22Rv1 (cell line): Measurements from ENCODE around the gene ZNF316.

Source experiments
- ZFX ChIP-seq: fragments of 450-650 bp; IDR thresholded peaks from 2 replicates; pipeline ENCODE4 v1.6.1; 2017; ENCODE audit warnings: antibody characterized with exemption, borderline replicate concordance
- TF ChIP-seq, protein P1 (sequence below): fragments of 450-650 bp; IDR thresholded peaks from 2 replicates; pipeline ENCODE4 v1.5.1; 2017; ENCODE audit warnings: mild to moderate bottlenecking

DNA sequence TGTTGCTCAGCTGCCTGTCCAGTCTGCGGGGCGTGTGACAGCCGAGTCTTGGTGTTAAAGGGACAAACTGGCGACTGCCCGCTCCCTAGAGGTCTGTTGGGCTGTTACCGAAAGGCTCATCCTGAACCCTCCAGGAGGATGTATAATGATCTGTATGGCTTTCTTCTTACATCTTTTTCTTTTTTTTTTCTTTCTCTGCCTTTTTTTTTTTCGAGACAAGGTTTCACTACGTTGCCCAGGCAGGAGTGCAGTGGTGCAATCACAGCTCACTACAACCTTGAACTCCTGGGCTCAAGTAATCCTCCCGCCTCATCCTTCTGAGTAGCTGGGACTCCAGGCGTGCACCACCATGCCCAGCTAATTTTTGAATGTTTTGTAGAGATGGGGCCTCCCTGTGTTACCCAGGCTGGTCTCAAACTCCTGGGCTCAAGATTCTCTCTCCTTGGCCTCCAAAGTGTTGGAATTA, 46.4 kb upstream of the ZNF316 start:
- TF ChIP-seq, protein P1, sequence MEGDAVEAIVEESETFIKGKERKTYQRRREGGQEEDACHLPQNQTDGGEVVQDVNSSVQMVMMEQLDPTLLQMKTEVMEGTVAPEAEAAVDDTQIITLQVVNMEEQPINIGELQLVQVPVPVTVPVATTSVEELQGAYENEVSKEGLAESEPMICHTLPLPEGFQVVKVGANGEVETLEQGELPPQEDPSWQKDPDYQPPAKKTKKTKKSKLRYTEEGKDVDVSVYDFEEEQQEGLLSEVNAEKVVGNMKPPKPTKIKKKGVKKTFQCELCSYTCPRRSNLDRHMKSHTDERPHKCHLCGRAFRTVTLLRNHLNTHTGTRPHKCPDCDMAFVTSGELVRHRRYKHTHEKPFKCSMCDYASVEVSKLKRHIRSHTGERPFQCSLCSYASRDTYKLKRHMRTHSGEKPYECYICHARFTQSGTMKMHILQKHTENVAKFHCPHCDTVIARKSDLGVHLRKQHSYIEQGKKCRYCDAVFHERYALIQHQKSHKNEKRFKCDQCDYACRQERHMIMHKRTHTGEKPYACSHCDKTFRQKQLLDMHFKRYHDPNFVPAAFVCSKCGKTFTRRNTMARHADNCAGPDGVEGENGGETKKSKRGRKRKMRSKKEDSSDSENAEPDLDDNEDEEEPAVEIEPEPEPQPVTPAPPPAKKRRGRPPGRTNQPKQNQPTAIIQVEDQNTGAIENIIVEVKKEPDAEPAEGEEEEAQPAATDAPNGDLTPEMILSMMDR, result no peak
- TF ChIP-seq ZFX, result no peak
